RPMI8226 (cell line): ENCODE data around the gene XAF1.
"Not testable (repeated sequence)": the region's sequence is repeated elsewhere in the genome, so short reads cannot be mapped to it uniquely, and the experiment has no call there.

Experiments
- DNase-seq: peaks from one replicate; pipeline ENCODE4 v3.0.0-alpha.2; 2015

Gene XAF1

DNA sequence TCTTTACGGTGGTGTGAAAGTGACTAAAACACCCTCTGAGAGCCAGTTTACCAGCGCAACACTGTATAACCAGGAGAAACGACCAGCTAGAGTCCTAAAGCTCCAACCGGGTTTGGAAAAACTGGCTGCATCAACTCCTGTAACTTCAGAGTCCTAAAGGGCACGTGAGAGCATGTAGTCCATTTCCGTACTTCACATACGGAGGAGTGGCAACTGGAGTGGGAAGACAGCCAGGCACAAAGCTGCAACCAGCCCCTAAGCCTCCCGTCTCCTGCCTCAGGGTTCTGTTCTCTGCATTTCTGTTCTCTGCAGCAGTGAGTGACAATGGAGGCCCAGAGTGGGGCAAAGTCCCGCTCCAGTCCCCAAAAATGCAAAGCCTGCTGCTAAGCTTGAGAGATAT, 56.4 kb downstream of the XAF1 start:
- no peak for DNase-seq

DNA sequence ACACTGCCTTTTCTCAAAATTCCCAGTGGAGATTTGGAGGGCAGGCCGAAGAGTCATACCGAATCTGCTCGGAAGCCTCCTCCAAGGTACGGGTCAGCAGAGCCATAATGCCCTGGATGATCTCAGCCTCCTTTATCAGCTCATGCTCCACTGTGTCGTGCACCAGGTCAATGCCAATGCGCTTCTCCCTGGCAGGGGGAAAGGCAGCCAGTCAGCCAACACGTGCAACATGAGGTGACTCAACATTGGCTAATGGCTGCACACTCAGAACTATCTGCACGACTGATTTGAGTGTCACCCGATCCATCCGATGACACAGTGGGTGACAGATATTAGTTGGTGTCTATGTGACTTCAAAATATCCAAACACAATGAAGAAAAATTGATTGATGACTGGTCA, 59.9 kb downstream of the XAF1 start:
- no peak for DNase-seq

DNA sequence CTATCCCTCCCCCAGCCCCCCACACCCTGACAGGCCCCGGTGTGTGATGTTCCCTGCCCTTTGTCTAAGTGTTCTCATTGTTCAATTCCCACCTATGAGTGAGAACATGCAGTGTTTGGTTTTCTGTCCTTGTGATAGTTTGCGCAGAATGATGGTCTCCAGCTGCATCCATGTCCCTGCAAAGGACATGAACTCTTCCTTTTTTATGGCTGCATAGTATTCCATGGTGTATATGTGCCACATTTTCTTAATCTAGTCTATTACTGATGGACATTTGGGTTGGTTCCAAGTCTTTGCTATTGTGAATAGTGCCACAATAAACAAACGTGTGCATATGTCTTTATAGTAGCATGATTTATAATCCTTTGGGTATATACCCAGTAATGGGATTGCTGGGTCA, 60.5 kb downstream of the XAF1 start:
- DNase-seq = not testable (repeated sequence)

DNA sequence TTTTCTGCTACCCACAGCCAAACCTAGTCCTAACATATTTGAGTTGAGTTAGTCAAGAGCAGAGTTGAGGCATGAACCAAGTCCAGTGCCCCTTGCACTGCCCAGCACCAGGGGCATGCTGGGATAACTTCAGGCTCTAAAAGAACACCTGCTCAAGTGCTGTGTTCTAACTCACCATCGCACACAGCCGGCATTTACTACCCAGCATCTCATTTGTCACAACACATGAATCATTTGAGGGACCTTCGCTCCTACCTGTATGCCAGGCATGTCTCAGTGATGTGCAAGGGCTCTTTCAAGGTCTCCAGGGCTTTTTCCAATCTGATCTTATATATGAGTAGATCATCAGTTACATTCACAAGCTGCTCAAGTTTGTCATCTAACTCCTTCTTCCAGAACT, 63.1 kb downstream of the XAF1 start:
- no peak for DNase-seq

DNA sequence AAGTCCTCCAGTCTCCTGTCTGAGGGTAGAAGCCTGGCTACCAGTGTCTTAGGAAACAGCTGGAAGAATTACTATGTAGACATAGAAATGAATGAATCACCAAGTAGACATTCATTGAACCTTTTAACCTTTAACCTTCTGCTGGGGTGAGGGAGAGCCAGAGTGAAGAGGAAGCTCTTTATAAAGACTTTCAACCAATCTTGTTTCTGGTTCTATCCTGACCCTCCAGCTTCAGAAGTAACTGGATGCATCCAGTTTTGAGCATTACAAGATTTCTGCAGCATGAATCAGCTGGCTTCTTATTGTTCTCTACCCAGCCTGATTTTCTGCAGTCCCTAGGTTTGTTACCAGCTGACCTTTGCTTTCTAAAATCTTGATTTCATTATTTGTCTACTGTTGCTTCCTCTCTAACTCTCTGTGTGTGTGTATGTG, 67.2 kb downstream of the XAF1 start:
- no peak for DNase-seq
